ENCODE results near the gene GPSM1.
A peak's percentile ranks its signal among the peaks of the same experiment; 100 is the strongest.
"Not testable (repeated sequence)": the region's sequence is repeated elsewhere in the genome, so short reads cannot be mapped to it uniquely, and the experiment has no call there.

Gene GPSM1

GRCh38 chr9:136397643-136398042 is 70.3 kb downstream of the GPSM1 start:
- DNase-seq, result no peak

- no peak for DNase-seq
Observed at GRCh38 chr9:136398286-136398685, 70.9 kb downstream of the GPSM1 start.

- DNase-seq, result no peak
Observed at GRCh38 chr9:136399176-136400037, 72.1 kb downstream of the GPSM1 start.

DNA sequence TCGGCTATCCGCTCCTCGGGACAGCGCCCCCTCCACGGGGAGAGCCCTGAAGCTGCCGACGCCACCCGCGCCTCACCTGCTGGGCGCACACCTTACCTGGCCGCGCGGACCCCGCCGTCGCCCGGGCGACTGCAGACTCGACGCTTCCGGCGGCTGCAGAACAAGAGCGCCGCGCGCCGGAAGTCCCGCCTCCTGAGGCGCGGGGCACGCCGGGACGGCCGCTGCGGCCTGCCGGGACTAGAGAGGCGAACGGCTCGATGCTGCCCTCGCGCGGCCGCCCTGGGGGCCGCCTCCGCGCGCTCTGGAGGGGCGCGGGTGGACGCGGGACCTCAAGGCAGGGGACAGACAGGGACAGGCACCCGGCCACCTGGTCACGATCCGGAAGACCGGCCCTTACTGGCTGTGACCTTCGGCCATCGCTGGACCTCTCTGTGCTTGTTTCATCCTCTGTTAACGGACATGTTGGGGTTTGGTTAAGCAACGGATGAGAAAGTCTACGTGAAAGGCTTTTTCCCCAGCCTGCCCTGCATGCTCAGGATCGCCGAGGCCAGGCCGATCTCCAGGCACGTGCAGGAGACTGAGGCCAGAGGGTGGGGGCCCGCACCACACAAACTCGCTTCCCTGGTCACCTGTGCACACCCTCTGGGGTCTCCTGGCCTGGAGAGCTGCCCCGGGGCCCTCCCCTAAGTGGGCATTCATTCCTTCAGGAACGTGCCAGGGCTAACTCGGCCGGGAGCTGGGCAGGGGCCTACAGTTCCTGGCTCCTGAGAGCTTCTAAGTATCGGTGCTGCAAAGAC is 72.9 kb downstream of the GPSM1 start, which contains the start of gene SNAPC4:
SNAPC4 (minus strand) TSS at position 133 of the 797 bp plus-strand sequence. CDS start 1,742 bp downstream, outside the sequence.
- DNase-seq, result peak; percentile 84

- DNase-seq, result no peak
Observed at GRCh38 chr9:136401173-136401922, 74.0 kb downstream of the GPSM1 start.

GRCh38 chr9:136402067-136402466 is 74.7 kb downstream of the GPSM1 start:
- DNase-seq, result no peak

GRCh38 chr9:136403538-136403914 is 76.2 kb downstream of the GPSM1 start:
- no peak for DNase-seq

DNA sequence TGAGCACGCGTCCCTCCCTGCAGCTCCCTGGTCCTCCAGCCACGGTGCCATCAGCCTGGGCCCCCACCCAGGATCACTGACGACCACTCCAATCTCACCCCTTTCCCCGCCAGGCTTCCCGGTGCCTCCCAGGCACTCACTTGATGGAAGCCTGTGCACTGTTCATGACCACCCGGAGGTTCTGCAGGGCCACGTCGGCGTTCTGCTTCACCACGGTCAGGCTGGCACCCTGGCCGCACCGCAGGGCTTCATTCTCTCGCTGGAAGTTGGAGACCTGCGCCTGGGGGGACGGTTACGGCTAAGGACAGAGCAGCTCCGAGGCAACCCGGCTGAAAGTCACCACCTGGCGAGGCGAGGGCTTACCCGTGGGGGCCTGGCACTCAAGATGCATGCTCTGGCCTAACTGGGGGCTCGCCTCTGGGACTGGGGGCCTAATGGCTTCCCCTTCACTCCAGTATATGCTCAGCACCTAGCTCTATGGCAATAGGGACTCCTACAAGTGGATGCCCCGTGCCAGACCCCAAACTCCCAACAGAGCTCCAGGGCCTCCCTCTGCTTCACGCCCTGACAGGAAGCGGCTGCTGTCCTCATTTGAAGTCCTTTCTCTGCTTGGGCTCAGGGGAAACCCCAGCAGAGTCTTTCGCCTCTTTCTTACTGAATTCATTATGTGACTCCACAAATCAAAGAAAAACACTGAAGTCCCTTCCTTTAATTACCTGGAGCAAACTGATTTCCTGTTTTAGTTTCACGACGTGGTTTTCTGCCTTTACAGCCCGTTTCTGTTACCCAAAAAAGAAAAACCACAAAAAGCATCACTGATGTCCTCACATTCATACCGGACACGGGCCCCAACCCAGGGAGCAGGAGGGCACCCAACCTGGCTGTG is 76.8 kb downstream of the GPSM1 start:
- no peak for DNase-seq

- DNase-seq, result no peak
Observed at GRCh38 chr9:136404801-136405136, 77.4 kb downstream of the GPSM1 start.

DNA sequence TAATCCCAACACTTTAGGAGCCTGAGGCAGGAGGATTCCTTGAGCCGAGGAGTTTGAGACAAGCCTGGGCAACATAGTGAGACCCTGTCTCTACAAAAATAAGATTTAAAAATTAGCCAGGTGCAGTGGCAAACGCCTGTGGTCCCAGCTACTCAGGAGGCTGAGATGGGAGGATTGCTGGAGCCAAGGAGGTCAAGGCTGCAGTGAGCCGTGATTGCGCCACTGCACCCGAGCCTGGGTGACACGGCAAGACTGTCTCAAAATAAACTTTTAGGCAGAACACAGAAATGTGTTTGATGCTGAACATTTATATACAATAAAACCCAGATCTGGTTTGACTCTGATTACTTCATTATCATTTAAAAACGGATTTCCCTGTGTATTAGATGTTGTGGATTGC is 78.1 kb downstream of the GPSM1 start:
- no peak for DNase-seq

DNA sequence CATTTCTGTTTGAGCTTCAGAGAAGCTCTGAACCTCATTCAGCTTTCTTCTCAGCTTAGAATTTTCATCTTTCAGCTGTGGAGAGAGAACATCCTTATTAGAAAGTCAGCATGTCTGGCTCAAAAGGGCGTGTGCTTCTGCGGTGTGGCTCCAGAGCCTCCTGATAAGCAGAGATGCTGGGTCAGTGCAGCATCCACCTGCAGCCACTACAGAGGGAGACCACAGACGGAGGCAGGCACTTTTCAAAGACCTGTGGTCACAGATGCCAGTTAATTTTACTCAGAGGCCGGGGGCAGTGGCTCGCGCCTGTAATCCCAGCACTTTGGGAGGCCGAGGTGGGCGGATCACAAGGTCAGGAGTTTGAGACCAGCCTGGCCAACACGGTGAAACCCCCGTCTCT is 78.6 kb downstream of the GPSM1 start:
- DNase-seq, result not testable (repeated sequence)

- DNase-seq, result not testable (repeated sequence)
Observed at GRCh38 chr9:136407061-136407460, 79.7 kb downstream of the GPSM1 start.

- no peak for DNase-seq
Observed at GRCh38 chr9:136407911-136408310, 80.6 kb downstream of the GPSM1 start.
